ENCODE data around the gene COL9A3. TPM values are rescaled to one million over a fixed set of nuclear protein-coding genes. Genes with fewer than 3 reads are reported as not detected.

Gene COL9A3
- total RNA-seq, 1 donor from 2014 or later = 1.8 TPM

GRCh38 chr20:62787866-62788265 lies 29.0 kb upstream of the COL9A3 start:
- Mint-ChIP-seq H3K4me3 (ENCODE audit: unreplicated experiment) (no peak overlapping the region), H3K27ac (ENCODE audit: unreplicated experiment) (no peak overlapping the region), H3K36me3 (ENCODE audit: low read depth, unreplicated experiment) (no peaks in the 10 kb centered on the region), H3K27me3 (ENCODE audit: unreplicated experiment) (peaks cover 3% of the 10 kb centered on the region), H3K9me3 (ENCODE audit: unreplicated experiment) (no peaks in the 10 kb centered on the region), H3K4me1 (ENCODE audit: unreplicated experiment) (peaks cover 16% of the 10 kb centered on the region)
- no peak for TF ChIP-seq CTCF (IDR thresholded peaks at IDR 0.05; ENCODE audit: unreplicated experiment)
- DNase-seq (ENCODE audit: low spot score) = no peak

GRCh38 chr20:62788607-62789006 lies 28.2 kb upstream of the COL9A3 start:
- H3K27me3 Mint-ChIP-seq (ENCODE audit: unreplicated experiment) = peaks cover 5% of the 10 kb centered on the region
- no peak for TF ChIP-seq CTCF (IDR thresholded peaks at IDR 0.05; ENCODE audit: unreplicated experiment)
- H3K36me3 Mint-ChIP-seq (ENCODE audit: low read depth, unreplicated experiment) = no peaks in the 10 kb centered on the region
- no peak for DNase-seq (ENCODE audit: low spot score)
- no peak overlapping the region for H3K27ac Mint-ChIP-seq (ENCODE audit: unreplicated experiment)
- no peaks in the 10 kb centered on the region for H3K9me3 Mint-ChIP-seq (ENCODE audit: unreplicated experiment)
- H3K4me3 Mint-ChIP-seq (ENCODE audit: unreplicated experiment) = no peak overlapping the region
- H3K4me1 Mint-ChIP-seq (ENCODE audit: unreplicated experiment) = peaks cover 11% of the 10 kb centered on the region

GRCh38 chr20:62790075-62790474 lies 26.8 kb upstream of the COL9A3 start:
- Mint-ChIP-seq H3K4me3 (ENCODE audit: unreplicated experiment) (no peak overlapping the region), H3K9me3 (ENCODE audit: unreplicated experiment) (no peaks in the 10 kb centered on the region), H3K27ac (ENCODE audit: unreplicated experiment) (no peak overlapping the region), H3K4me1 (ENCODE audit: unreplicated experiment) (peaks cover 11% of the 10 kb centered on the region), H3K36me3 (ENCODE audit: low read depth, unreplicated experiment) (no peaks in the 10 kb centered on the region), H3K27me3 (ENCODE audit: unreplicated experiment) (peaks cover 5% of the 10 kb centered on the region)
- TF ChIP-seq CTCF (IDR thresholded peaks at IDR 0.05; ENCODE audit: unreplicated experiment) = no peak
- no peak for DNase-seq (ENCODE audit: low spot score)

- Mint-ChIP-seq H3K4me1 (ENCODE audit: unreplicated experiment) (peaks cover 13% of the 10 kb centered on the region), H3K9me3 (ENCODE audit: unreplicated experiment) (no peaks in the 10 kb centered on the region), H3K36me3 (ENCODE audit: low read depth, unreplicated experiment) (no peaks in the 10 kb centered on the region), H3K27me3 (ENCODE audit: unreplicated experiment) (peaks cover 5% of the 10 kb centered on the region), H3K4me3 (ENCODE audit: unreplicated experiment) (no peak overlapping the region), H3K27ac (ENCODE audit: unreplicated experiment) (no peak overlapping the region)
- TF ChIP-seq CTCF (IDR thresholded peaks at IDR 0.05; ENCODE audit: unreplicated experiment) = peak; percentile 97
- peak; percentile 88 for DNase-seq (ENCODE audit: low spot score)
Observed at GRCh38 chr20:62791301-62792181, 25.3 kb upstream of the COL9A3 start.

All from endothelial cell (in vitro differentiated cells).